SU-DHL-6 (cell line): ENCODE data around the gene IKBKG.

ENCODE experiments used
- EZH2phosphoT487 ChIP-seq: fragments of 200-600 bp; sonication (generic), shearing (Covaris generic); conservative IDR thresholded peaks from 2 replicates; pipeline ENCODE4 v1.6.1; 2018; ENCODE audit warnings: mild to moderate bottlenecking, antibody characterized with exemption, low read length, moderate library complexity, mixed read lengths
- TF ChIP-seq, protein P1 (sequence below): fragments of 200-600 bp; sonication (generic); IDR thresholded peaks from one replicate; pipeline ENCODE4 v1.5.1; 2017; ENCODE audit warnings: antibody characterized with exemption, mild to moderate bottlenecking, low read length, moderate library complexity; ENCODE audit not compliant: insufficient read depth, poor library complexity, severe bottlenecking

DNA sequence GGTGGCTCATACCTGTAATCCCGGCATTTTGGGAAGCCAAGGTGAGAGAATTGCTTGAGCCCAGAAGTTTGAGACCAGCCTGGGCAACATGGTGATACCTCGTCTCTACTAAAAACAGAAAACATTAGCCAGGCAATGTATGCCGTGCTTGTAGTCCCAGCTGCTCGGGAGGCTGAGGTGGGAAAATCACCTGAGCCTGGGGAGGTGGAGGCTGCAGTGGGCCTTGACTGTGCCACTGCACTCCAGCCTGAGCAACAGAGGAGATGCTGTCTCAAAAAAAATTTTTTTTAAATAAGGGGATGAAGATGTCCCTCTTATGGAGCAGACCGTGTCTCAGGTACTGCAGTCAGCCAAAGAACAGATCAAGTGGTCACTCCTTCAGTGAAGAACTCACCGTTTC is 58.1 kb downstream of the IKBKG start:
- no peak for TF ChIP-seq EZH2phosphoT487
- TF ChIP-seq, protein P1, sequence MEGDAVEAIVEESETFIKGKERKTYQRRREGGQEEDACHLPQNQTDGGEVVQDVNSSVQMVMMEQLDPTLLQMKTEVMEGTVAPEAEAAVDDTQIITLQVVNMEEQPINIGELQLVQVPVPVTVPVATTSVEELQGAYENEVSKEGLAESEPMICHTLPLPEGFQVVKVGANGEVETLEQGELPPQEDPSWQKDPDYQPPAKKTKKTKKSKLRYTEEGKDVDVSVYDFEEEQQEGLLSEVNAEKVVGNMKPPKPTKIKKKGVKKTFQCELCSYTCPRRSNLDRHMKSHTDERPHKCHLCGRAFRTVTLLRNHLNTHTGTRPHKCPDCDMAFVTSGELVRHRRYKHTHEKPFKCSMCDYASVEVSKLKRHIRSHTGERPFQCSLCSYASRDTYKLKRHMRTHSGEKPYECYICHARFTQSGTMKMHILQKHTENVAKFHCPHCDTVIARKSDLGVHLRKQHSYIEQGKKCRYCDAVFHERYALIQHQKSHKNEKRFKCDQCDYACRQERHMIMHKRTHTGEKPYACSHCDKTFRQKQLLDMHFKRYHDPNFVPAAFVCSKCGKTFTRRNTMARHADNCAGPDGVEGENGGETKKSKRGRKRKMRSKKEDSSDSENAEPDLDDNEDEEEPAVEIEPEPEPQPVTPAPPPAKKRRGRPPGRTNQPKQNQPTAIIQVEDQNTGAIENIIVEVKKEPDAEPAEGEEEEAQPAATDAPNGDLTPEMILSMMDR: no peak
